ENCODE data around the gene MRPL11. TPM values are rescaled to one million over a fixed set of nuclear protein-coding genes. Genes with fewer than 3 reads are reported as not detected.

Gene MRPL11
- total and polyA plus RNA-seq, 10 of the 15 experiments (the other 5 are each of a cell fraction or from before 2014, with no cell fraction given): 43.5 to 248 (median 109) TPM

- TF ChIP-seq E4F1 (IDR thresholded peaks at IDR 0.05; ENCODE audit: borderline replicate concordance, partially characterized antibody): no peak
- no peak for TF ChIP-seq NFYB (IDR thresholded peaks at IDR 0.05; ENCODE audit: insufficient read depth, low read depth, low read length)
- peak; percentile 100 for TF ChIP-seq RCOR1 (conservative IDR thresholded peaks at IDR 0.05; ENCODE audit: low read depth, low read length)
- peak; percentile 75 for TF ChIP-seq EED (IDR thresholded peaks at IDR 0.05; ENCODE audit: low read depth)
- no peak for TF ChIP-seq ATF7 (IDR thresholded peaks at IDR 0.05; ENCODE audit: low read depth)
- no peak for TF ChIP-seq CBX3 (IDR thresholded peaks at IDR 0.05; ENCODE audit: borderline replicate concordance, low read depth)
- peak; percentile 71; the same call in 1 of the 2 replicates for TF ChIP-seq BCL11A (IDR thresholded peaks at IDR 0.05; ENCODE audit: low read depth, low read length)
- no peak for TF ChIP-seq BRCA1 (IDR thresholded peaks at IDR 0.05; ENCODE audit: low read depth, low read length)
- peak; percentile 13 for TF ChIP-seq MEF2B (IDR thresholded peaks at IDR 0.05; ENCODE audit: partially characterized antibody, poor library complexity, severe bottlenecking)
- TF ChIP-seq IKZF2 (IDR thresholded peaks at IDR 0.05): peak in 1 of 2 experiments; percentile 43; a peak in 1 of 4 replicates
- TF ChIP-seq ZNF207 (IDR thresholded peaks at IDR 0.05; ENCODE audit: borderline replicate concordance): peak; percentile 95; the same call in 1 of the 2 replicates
- no peak for TF ChIP-seq BCLAF1 (IDR thresholded peaks at IDR 0.05)
- no peak for TF ChIP-seq BCL3 (IDR thresholded peaks at IDR 0.05; ENCODE audit: borderline replicate concordance, insufficient read depth, low read depth, low read length, poor library complexity, severe bottlenecking)
- TF ChIP-seq CBFB (IDR thresholded peaks at IDR 0.05; ENCODE audit: low read depth): peak; percentile 91
- peak; percentile 30 to 85; a peak in 1 of 3 replicates for TF ChIP-seq EGR1 (IDR thresholded peaks at IDR 0.05; ENCODE audit: borderline replicate concordance in 1 of 2, low read depth in 2 of 2, low read length in 2 of 2)
- TF ChIP-seq ELK1 (IDR thresholded peaks at IDR 0.05; ENCODE audit: low read depth, low read length): no peak
- TF ChIP-seq RAD51 (IDR thresholded peaks at IDR 0.05): no peak
- TF ChIP-seq KDM1A (IDR thresholded peaks at IDR 0.05; ENCODE audit: borderline replicate concordance): no peak
- no peak for TF ChIP-seq POLR2A (IDR thresholded peaks at IDR 0.05; ENCODE audit: low read depth, low read length)
- TF ChIP-seq RFX5 (IDR thresholded peaks at IDR 0.05; ENCODE audit: low read depth, low read length): peak; percentile 67; the same call in 1 of the 2 replicates
Observed at GRCh38 chr11:66421492-66422205, 17.0 kb downstream of the MRPL11 start (continued).

Measured in GM12878 (cell line).